CD4-positive, alpha-beta T cell treated with Interleukin-6 at 100 ng/mL for 8 hours (primary cell): ENCODE measurements around the gene LAMTOR3.
"Not testable (repeated sequence)": the region's sequence is repeated elsewhere in the genome, so short reads cannot be mapped to it uniquely, and the experiment has no call there.

Source experiments
- DNase-seq: peaks from one replicate; pipeline ENCODE4 v3.0.0-alpha.2; 2020; ENCODE audit warnings: mixed read lengths, low spot score

LAMTOR3 gene

DNA sequence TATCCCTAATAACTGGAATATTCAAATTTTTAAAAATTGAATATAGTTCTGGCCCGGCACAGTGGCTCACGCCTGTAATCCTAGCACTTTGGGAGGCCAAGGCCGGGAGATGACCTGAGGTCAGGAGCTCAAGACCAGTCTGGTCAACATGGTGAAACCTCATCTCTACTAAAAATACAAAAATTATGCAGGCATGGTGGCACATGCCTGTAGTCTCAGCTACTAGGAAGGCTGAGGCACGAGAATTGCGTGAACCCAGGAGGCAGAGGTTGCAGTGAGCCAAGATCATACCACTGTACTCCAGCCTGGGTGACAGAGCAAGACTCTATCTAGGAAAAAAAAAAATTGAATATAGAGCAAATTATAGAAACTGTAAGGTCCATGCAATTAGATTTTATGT lies 64.2 kb downstream of the LAMTOR3 start:
- DNase-seq, result not testable (repeated sequence)

DNA sequence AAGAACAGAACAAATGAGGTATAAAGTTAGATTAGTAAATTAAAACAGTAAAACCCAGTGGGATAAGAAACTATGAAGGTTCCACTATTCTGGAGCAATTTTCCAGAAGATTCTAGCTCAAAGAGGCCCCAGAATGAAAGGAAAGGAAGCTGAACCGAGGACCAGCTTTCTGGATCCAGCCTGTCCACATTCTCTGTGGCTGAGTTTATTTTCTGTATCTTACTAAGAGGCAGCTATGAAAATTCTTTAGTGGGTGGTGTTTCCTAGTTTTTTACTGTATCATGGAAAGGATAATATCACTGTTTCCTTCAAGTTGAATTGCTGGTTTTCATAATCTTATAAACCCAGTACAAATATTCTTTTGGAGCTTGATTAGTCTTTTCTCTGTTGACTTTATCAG lies 65.8 kb downstream of the LAMTOR3 start:
- DNase-seq, result no peak
